Mesenchymal stem cell (in vitro differentiated cells and primary cell): ENCODE data around the gene TRIM24.

Source experiments
- DNase-seq: peaks from one replicate; pipeline ENCODE4 v3.0.0-alpha.2; 2013
- H2AFZ ChIP-seq: one replicate; pipeline ENCODE4 v1.6.1; 2013; ENCODE audit warnings: low read depth, mild to moderate bottlenecking, control low read depth, inconsistent platforms, low read length, moderate library complexity
- H2AK5ac ChIP-seq: 2 replicates; pipeline ENCODE4 v1.6.1; 2013; ENCODE audit warnings: low read length, moderate library complexity, mild to moderate bottlenecking, inconsistent platforms; ENCODE audit not compliant: severe bottlenecking
- H2BK120ac ChIP-seq: one replicate; pipeline ENCODE4 v1.6.1; 2013; ENCODE audit warnings: low read depth, mild to moderate bottlenecking, inconsistent platforms, low read length, moderate library complexity
- H2BK12ac ChIP-seq, 2 experiments: one replicate each; pipeline ENCODE4 v1.6.1; 2013; ENCODE audit warnings: inconsistent platforms in 2 of 2, low read length in 2 of 2, mild to moderate bottlenecking in 2 of 2, moderate library complexity in 2 of 2, control low read depth in 1 of 2
- H2BK15ac ChIP-seq: one replicate; pipeline ENCODE4 v1.6.1; 2013; ENCODE audit warnings: mild to moderate bottlenecking, low read depth, inconsistent platforms; ENCODE audit not compliant: poor library complexity, severe bottlenecking
- H2BK5ac ChIP-seq: 2 replicates; pipeline ENCODE4 v1.6.1; 2013; ENCODE audit warnings: low read depth, mild to moderate bottlenecking, low read length, control low read depth, inconsistent platforms; ENCODE audit not compliant: poor library complexity, severe bottlenecking
- H3K14ac ChIP-seq, 2 experiments: one replicate each; pipeline ENCODE4 v1.6.1; 2013; ENCODE audit warnings: inconsistent platforms in 2 of 2, low read length in 2 of 2, control low read depth in 1 of 2, mild to moderate bottlenecking in 1 of 2, moderate library complexity in 1 of 2
- H3K18ac ChIP-seq, 2 experiments: one replicate each; pipeline ENCODE4 v1.6.1; 2013; ENCODE audit warnings: inconsistent platforms in 2 of 2, low read length in 2 of 2, control low read depth in 1 of 2, low read depth in 1 of 2, mild to moderate bottlenecking in 1 of 2
- H3K23ac ChIP-seq, 2 experiments: one replicate each; pipeline ENCODE4 v1.6.1; 2013; ENCODE audit warnings: inconsistent platforms in 2 of 2, low read length in 2 of 2, mild to moderate bottlenecking in 2 of 2, moderate library complexity in 2 of 2, control low read depth in 1 of 2
- H3K27ac ChIP-seq: 2 replicates; pipeline ENCODE4 v1.5.1; 2013; ENCODE audit warnings: mild to moderate bottlenecking, moderate library complexity, low read length, control low read depth, inconsistent platforms; ENCODE audit not compliant: poor library complexity, severe bottlenecking
- H3K27me3 ChIP-seq, 2 experiments: 2 replicates each; pipeline versions ENCODE4 v1.6.1 to v1.7.0; 2013; ENCODE audit warnings: low read length in 2 of 2, mild to moderate bottlenecking in 2 of 2, moderate library complexity in 2 of 2, control low read depth in 1 of 2, inconsistent platforms in 1 of 2; ENCODE audit not compliant: control insufficient read depth in 1 of 2, insufficient read depth in 1 of 2
- H3K36me3 ChIP-seq, 2 experiments: 2 replicates each; pipeline versions ENCODE4 v1.6.1 to v1.7.0; 2013; ENCODE audit warnings: low read length in 2 of 2, control low read depth in 1 of 2, inconsistent platforms in 1 of 2, low read depth in 1 of 2, mild to moderate bottlenecking in 1 of 2; ENCODE audit not compliant: insufficient read depth in 2 of 2, control insufficient read depth in 1 of 2
- H3K4ac ChIP-seq, 2 experiments: one replicate each; pipeline ENCODE4 v1.6.1; 2013; ENCODE audit warnings: inconsistent platforms in 2 of 2, low read length in 2 of 2, mild to moderate bottlenecking in 2 of 2, moderate library complexity in 2 of 2, control low read depth in 1 of 2, low read depth in 1 of 2
- H3K4me1 ChIP-seq: 2 replicates; pipeline ENCODE4 v1.6.1; 2013; ENCODE audit warnings: low read depth, low read length, control low read depth; ENCODE audit not compliant: control insufficient read depth, insufficient read depth
- H3K4me2 ChIP-seq: 2 replicates; pipeline ENCODE4 v1.6.1; 2013; ENCODE audit warnings: low read length, mild to moderate bottlenecking, inconsistent platforms; ENCODE audit not compliant: poor library complexity, severe bottlenecking
- H3K4me3 ChIP-seq, 2 experiments: 2 replicates each; pipeline versions ENCODE4 v1.5.1 to v1.7.0; 2013; ENCODE audit warnings: low read length in 2 of 2, mild to moderate bottlenecking in 2 of 2, control low read depth in 1 of 2, low read depth in 1 of 2; ENCODE audit not compliant: insufficient read depth in 1 of 2
- H3K79me1 ChIP-seq: replicated peaks from 2 replicates; pipeline ENCODE4 v1.6.1; 2013; ENCODE audit warnings: mild to moderate bottlenecking, control low read depth, low read length, inconsistent platforms; ENCODE audit not compliant: poor library complexity, severe bottlenecking
- H3K9ac ChIP-seq: 2 replicates; pipeline ENCODE4 v1.7.0; 2013; ENCODE audit warnings: mild to moderate bottlenecking, low read length, moderate library complexity
- H3K9me3 ChIP-seq: 2 replicates; pipeline ENCODE4 v1.7.0; 2013; ENCODE audit warnings: mild to moderate bottlenecking, low read length; ENCODE audit not compliant: control insufficient read depth
- H4K8ac ChIP-seq: one replicate; pipeline ENCODE4 v1.6.1; 2013; ENCODE audit warnings: inconsistent platforms, mild to moderate bottlenecking, low read length, moderate library complexity
- H4K91ac ChIP-seq: one replicate; pipeline ENCODE4 v1.6.1; 2013; ENCODE audit warnings: mild to moderate bottlenecking, low read length, inconsistent platforms
- WGBS: methylation state at CpG from one replicate; pipeline ENCODE4 v1.1.7; 2013; ENCODE audit warnings: mixed read lengths; 5-methylcytosine and 5-hydroxymethylcytosine counted together

Gene TRIM24

DNA sequence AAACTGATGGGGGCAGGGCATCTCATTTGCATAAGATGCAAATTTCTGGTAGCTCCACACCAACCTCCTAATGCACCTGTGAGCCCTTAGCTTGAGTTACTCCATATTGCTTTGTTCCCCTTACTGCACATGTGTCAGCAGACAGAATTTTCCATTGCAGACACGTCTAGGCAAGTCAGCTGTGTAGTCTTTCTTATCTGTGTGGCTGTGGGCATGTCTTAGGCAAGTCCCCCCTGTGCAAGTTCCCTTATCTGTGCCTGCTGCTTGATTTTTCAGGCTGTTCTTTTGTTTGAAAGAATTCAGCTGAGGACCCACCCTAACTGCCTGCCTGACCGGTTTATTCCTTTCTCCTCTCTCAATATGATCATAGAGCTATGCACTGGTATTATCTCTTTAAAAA is 28.5 kb upstream of the TRIM24 start:
- H2BK5ac ChIP-seq = no peak overlapping the region
- WGBS = 78% methylated on average over 1 of the region's 2 CpGs
- no peak overlapping the region for H3K9ac ChIP-seq
- no peaks in the 10 kb centered on the region for H3K27me3 ChIP-seq
- H2BK15ac ChIP-seq = no peak overlapping the region
- no peak overlapping the region for H2BK120ac ChIP-seq
- H3K4ac ChIP-seq = no peak overlapping the region
- no peak overlapping the region for H2BK12ac ChIP-seq
- no peak overlapping the region for H4K91ac ChIP-seq
- H3K4me3 ChIP-seq = no peak overlapping the region
- no peaks in the 10 kb centered on the region for H3K4me1 ChIP-seq
- no peak overlapping the region for H2AFZ ChIP-seq
- no peak for DNase-seq
- no peak overlapping the region for H3K4me2 ChIP-seq
- H3K14ac ChIP-seq = no peak overlapping the region
- no peak overlapping the region for H2AK5ac ChIP-seq
- H3K23ac ChIP-seq = no peak overlapping the region
- H3K27ac ChIP-seq = no peak overlapping the region
- H3K18ac ChIP-seq = no peak overlapping the region
- H3K36me3 ChIP-seq = no peaks in the 10 kb centered on the region
- peaks cover 32% of the 10 kb centered on the region for H3K9me3 ChIP-seq
- no peak overlapping the region for H4K8ac ChIP-seq
- H3K79me1 ChIP-seq = no peaks in the 10 kb centered on the region

DNA sequence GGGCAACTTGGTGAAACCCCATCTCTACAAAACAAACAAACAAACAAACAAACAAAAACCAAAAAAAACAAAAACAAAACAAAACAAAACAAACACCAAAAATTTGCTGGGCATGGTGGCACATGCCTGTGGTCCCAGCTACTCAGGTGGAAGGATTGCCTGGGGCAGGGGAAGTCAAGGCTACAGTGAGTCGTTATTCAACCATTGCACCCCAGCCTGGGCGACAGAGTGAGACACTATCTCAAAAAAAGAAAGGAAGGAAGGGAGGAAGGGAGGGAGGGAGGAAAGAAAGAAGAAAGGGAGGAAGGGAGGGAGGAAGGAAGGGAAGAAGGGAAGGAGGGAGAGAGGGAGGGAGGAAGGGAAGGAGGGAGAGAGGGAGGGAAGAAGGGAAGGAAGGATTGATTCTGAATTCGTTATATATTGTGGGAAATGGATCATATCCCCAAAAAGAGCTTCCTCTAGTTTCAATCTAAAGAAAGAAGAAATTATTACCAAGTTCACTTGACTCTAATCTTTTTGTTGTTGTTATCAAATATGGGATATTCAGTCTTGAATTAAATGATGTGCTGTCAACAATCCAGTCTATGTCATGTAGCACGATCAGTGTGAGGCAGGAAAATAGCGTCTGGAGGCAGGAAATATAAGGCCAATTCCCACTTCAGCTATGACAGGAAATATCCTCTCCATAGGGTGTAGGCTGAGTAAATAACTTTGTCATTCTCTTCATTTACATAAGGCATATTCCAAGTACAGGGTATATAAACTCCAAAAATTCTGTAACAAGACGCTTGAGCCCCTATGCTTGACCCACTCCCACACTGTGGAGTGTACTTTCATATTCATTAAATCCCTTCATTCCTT is 26.2 kb upstream of the TRIM24 start:
- H2AK5ac ChIP-seq = no peak overlapping the region
- no peak overlapping the region for H3K18ac ChIP-seq
- H2BK15ac ChIP-seq = no peak overlapping the region
- H2BK120ac ChIP-seq = no peak overlapping the region
- no peak overlapping the region for H3K4ac ChIP-seq
- no peak overlapping the region for H3K27ac ChIP-seq
- H3K14ac ChIP-seq = no peak overlapping the region
- no peaks in the 10 kb centered on the region for H3K79me1 ChIP-seq
- H4K91ac ChIP-seq = no peak overlapping the region
- H2AFZ ChIP-seq = no peak overlapping the region
- no peak overlapping the region for H2BK12ac ChIP-seq
- no peak overlapping the region for H3K9ac ChIP-seq
- no peaks in the 10 kb centered on the region for H3K4me1 ChIP-seq
- H3K23ac ChIP-seq = no peak overlapping the region
- no peak overlapping the region for H3K4me3 ChIP-seq
- H3K9me3 ChIP-seq = peaks cover 30% of the 10 kb centered on the region
- H3K27me3 ChIP-seq = no peaks in the 10 kb centered on the region
- H3K4me2 ChIP-seq = no peak overlapping the region
- no peak overlapping the region for H2BK5ac ChIP-seq
- no peak for DNase-seq
- no peak overlapping the region for H4K8ac ChIP-seq
- 82% methylated on average over 4 of the region's 6 CpGs for WGBS
- no peaks in the 10 kb centered on the region for H3K36me3 ChIP-seq

DNA sequence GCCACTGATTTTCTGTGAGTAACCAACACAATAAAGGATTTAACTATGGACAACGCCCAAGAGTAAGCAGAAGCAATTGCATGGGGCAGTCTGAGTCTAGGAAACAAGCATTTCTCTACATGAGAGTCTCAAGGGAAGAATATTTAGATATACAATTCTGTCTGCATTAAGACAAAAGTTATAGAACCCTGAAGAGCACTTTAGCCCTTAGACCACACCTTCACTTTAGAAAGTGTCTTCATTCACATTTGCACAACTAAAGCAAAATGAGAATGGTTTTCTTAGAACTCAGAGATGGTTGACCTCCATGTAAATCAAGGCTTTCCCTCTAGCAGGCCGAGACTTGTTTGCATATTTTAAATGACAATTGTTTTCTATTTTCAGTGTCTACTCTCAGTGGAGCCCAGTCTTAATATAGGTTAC is 25.5 kb upstream of the TRIM24 start:
- Histone ChIP-seq H3K9me3 (peaks cover 25% of the 10 kb centered on the region), H2AFZ (no peak overlapping the region), H3K23ac (no peak overlapping the region), H4K8ac (no peak overlapping the region), H3K4me2 (no peak overlapping the region), H3K79me1 (no peaks in the 10 kb centered on the region), H3K4me1 (no peaks in the 10 kb centered on the region), H3K9ac (no peak overlapping the region), H2BK15ac (no peak overlapping the region), H2BK120ac (no peak overlapping the region), H4K91ac (no peak overlapping the region), H2BK12ac (no peak overlapping the region), H3K18ac (no peak overlapping the region), H2BK5ac (no peak overlapping the region), H2AK5ac (no peak overlapping the region), H3K36me3 (no peaks in the 10 kb centered on the region), H3K27me3 (no peaks in the 10 kb centered on the region), H3K4ac (no peak overlapping the region), H3K14ac (no peak overlapping the region), H3K27ac (no peak overlapping the region), H3K4me3 (no peak overlapping the region)
- WGBS = 75% methylated on average over 2 of the region's 2 CpGs
- DNase-seq = no peak

DNA sequence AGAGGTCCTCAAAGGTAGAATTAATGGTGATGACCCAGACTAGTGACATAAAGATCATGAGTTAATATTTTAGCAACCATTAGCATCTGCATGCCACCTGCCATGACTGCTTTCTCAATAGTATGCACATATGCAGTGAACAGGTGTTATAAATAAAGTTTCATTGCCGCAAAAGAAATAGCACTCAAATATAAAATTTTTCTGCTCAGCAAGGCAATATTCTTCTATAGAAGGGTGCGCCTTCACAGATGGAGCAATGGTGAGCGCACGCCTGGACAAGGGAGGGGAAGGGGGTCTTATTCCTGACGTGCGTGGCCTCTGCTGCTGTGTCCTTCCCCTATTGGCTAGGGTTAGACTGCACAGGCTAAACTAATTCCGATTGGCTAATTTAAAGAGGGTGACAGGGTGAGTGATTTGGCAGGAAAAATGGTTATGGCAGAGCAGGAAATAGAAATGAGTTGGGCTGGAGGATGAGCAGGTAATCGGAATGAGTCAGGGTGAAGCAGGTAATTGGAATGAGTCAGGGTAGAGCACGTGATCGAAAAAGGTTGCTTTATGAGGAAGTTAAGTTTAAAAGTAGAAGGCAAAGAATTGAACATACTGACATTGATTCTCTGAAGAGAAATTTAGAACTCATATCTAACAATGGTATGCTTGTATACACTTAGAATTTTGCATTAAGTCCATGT is 24.7 kb upstream of the TRIM24 start:
- H4K91ac ChIP-seq = no peak overlapping the region
- no peak for DNase-seq
- no peak overlapping the region for H3K9ac ChIP-seq
- no peaks in the 10 kb centered on the region for H3K4me1 ChIP-seq
- H3K4me3 ChIP-seq = no peak overlapping the region
- H2BK15ac ChIP-seq = no peak overlapping the region
- peaks cover 17% of the 10 kb centered on the region for H3K9me3 ChIP-seq
- no peak overlapping the region for H2AFZ ChIP-seq
- no peak overlapping the region for H3K18ac ChIP-seq
- H3K27ac ChIP-seq = no peak overlapping the region
- H4K8ac ChIP-seq = no peak overlapping the region
- H3K4ac ChIP-seq = no peak overlapping the region
- H2BK5ac ChIP-seq = no peak overlapping the region
- H3K23ac ChIP-seq = no peak overlapping the region
- no peak overlapping the region for H3K4me2 ChIP-seq
- H2BK120ac ChIP-seq = no peak overlapping the region
- H3K36me3 ChIP-seq = no peaks in the 10 kb centered on the region
- no peaks in the 10 kb centered on the region for H3K79me1 ChIP-seq
- 80% methylated on average over 8 of the region's 10 CpGs for WGBS
- no peak overlapping the region for H2BK12ac ChIP-seq
- H3K27me3 ChIP-seq = no peaks in the 10 kb centered on the region
- no peak overlapping the region for H3K14ac ChIP-seq
- H2AK5ac ChIP-seq = no peak overlapping the region
